ENCODE data around the gene LRRN2.

DNA sequence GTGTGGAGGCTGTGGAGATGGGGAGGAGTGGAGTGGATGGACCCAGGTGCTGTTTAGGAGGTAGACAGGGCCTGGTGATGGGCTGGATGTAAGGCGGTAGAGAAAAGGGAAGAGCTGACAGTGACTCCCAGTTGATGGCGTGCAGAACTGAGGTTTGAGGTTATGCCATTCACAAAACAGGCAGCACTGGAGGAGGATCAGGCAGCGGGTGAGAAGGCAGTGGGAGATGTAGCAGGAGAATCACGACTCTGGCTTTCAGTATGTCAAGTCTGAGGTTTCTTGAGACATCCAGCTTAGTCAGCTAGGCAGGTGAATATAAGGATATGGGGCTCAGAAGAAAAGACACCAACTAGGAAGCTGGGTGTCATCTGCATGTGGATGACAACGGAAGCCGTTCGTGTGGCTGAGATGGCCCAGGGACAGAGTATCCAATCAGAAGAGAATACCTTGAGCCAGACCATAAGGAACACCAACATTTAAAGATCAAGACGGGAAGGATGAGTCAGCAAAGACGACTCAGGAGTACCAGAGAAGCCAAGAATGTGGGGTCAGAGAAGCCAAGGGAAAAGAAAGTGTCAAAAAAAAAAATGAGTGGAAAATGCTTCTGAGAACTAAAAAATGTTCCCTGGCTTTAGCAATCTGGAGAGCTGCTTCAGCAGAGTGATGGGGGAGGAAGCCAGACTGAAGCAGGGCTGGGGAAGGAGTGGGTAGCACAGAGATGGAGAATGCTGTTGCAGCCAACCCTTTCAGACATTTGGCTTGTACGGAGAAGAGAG is 15.2 kb downstream of the LRRN2 start:
- TF ChIP-seq POLR2A (IDR thresholded peaks at IDR 0.05): no peak
- TF ChIP-seq, protein P1, sequence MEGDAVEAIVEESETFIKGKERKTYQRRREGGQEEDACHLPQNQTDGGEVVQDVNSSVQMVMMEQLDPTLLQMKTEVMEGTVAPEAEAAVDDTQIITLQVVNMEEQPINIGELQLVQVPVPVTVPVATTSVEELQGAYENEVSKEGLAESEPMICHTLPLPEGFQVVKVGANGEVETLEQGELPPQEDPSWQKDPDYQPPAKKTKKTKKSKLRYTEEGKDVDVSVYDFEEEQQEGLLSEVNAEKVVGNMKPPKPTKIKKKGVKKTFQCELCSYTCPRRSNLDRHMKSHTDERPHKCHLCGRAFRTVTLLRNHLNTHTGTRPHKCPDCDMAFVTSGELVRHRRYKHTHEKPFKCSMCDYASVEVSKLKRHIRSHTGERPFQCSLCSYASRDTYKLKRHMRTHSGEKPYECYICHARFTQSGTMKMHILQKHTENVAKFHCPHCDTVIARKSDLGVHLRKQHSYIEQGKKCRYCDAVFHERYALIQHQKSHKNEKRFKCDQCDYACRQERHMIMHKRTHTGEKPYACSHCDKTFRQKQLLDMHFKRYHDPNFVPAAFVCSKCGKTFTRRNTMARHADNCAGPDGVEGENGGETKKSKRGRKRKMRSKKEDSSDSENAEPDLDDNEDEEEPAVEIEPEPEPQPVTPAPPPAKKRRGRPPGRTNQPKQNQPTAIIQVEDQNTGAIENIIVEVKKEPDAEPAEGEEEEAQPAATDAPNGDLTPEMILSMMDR (IDR thresholded peaks at IDR 0.05): no peak

Data from body of pancreas (tissue), 4 donors.